NCI-H187 (cell line): ENCODE measurements around the gene NOC4L.
"Not testable (repeated sequence)": the region's sequence is repeated elsewhere in the genome, so short reads cannot be mapped to it uniquely, and the experiment has no call there.

Experiments used
- DNase-seq, 2 experiments: peaks; one replicate each; lab custom pipeline; 2025; lab: John Stamatoyannopoulos, UW

NOC4L gene

DNA sequence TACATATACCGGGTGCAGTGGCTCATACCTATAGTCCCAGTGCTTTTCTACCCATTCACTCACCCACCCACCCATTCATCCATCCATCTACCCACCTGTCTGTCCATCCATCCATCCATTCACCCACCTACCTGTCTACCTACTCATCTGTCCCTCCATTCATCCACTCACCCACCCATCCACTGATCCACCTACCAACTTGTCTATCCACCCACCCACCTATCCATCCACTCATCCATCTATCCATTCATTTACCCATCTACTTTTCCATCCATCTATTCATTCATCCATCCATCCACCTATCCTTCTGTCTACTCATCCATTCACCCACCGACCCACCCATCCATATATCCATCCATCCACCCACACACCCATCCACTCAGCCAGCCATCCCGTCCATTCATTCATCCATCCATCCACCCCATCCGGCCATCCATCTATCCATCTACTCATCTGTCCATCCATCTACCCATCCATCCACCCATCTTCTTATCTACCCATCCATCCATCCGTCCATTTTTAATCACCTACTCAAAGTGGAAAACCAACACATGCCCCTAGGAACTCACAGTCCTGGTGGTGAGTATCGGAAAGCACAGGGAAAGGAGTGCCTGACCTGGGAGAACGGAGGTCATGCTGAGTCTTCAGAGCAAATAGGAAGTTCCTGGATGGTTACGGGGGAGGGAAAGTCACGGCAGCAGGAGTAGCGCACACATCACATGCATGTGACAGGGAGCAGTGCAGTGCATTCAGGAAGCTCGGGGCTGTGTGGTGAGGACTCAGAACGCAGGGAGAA, 20.1 kb upstream of the NOC4L start:
- DNase-seq: no peak

DNA sequence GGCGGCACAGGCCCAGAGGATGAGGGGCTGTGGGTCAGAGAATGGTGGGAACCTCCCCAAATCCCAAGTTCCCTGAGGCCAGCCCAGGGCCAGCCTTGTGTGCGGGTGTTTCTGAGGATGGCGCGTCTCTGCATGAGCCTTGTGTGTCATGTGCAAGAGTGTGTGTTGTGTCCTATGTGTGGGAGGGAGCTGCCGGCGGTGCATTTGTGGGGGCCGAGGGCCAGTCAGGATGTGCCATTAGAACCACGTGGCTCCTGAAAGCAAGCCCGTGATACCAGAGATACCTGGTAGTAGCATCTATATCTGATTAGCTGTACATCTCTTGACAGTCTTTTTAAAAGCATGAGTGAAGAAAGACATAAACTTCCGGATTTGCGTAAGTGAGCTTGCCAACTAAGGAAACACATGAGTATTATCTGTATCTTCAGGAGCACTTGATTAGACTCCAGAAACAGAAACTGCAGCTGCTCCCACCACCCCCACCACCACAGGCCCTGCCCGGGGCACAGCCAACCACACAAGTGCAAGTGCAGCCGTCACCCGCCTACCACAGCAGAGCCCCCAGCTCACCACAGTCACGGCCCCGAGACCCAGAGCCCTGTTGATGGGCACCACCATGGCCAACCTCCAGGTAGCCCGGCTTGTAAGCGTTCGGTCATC, 19.4 kb upstream of the NOC4L start:
- DNase-seq: no peak

DNA sequence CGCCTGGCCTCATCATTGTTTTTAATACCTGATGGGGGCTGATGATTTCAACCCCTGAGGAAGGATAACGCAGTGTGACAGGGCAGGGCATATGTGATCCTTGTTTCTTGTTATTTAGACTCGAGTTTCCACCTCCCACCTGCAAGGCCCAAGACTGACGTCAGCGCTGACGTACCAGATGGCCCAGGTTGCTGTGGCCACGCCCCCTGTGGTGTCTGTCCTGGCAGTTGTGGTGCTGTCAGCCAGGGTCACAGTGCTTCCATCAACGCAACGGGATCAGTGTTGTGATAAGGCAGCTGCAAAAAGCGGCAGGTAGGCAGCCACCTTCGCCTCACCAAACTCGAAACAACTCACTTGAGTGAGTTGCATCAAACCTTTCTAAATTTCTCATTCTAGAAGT, 18.5 kb upstream of the NOC4L start:
- DNase-seq: no peak

DNA sequence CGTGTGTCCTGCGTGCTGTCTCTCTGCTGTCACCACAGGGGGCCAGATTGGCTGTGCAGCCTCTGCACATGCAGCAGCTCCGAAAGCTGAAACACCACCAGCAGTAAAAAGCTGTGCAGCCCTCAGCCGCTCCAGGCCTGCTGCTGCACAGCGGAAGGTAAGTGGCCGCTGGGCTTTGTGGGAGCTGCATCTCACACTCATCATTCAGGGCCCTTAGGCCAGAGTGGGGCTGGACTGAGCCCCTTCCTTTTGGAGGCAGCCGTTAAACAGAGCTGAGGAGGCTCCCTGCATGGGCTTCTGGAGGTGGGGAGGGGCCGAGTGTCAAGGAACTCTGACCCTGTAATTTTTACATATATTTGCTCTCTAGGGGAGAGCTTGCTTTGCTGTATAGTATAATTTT, 17.2 kb upstream of the NOC4L start:
- DNase-seq: no peak

DNA sequence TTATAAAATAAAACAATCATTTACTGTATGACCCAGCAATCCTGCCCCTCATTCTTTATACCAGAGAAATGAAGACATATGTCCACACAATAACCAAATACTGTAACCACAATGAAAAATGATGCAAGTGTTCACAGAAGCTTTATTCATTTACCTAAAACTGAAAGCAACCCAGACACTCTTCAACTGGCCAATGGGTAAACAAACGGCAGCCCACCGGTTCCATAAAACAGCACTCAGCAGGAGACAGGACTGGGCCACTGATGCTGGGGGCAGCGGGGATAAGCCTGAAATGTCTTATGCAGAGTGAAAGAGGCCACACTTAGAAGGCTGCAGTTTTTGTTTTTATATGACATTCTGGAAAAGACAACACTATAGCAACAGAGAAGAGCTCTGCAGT, 15.2 kb upstream of the NOC4L start:
- DNase-seq: no peak

DNA sequence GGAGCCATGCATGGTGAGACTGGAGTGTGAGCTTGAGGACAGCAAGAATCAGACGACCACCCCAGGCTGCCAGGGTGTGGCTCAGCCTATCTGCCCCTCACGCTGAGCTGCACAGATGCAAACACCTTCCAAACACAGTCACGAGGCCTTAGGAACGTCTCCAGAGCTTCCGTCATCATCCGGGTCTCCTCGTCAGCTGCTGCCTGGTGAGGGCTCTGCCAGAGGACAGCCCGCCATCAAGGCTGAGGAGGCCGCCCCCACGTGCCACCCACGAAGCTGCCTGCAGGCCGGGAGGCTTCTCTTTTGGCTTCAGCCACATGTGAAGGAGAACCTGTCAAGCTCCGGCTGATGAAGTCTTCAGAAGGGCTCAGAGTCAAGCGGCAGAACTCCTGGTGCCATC, 13.6 kb upstream of the NOC4L start:
- no peak for DNase-seq

DNA sequence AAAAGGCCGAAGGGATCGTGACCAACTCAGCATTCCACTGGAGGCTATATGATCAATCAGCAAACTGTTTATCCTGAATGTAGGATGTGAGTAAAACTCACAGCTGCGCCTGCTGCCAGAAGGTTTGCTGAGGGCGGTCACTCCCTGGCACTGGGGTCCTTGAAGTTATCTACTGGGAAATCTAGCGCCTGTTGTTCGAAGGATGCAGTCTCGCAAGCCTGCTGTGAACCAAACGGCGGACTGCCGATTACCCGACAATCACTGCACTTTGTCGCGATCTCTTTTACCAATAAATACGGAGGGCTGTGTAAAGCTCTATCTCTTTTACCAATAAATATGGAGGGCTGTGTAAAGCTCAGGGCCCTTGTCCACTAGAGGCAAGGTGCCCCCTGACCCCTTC, 13.0 kb upstream of the NOC4L start:
- DNase-seq: no peak

DNA sequence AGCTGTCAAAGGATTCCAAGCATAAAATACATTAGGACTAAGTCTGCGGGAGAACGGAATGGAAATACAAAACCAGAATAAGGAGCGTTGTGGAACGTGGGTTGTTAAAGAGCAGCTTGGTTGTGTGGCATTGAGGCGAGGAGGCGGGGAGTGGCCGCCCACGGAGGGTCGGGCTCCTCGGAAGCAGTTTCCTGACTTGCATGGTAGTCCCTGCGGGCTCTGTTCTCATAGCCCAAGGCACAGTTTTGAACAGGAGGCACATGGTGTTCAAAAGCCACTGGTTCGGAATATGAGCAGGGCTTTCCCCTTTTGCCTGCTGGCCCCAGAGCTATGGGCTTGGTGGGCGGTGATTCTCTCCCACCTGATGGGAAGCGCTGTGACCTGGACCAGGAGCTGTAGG, 12.3 kb upstream of the NOC4L start:
- DNase-seq: no peak

DNA sequence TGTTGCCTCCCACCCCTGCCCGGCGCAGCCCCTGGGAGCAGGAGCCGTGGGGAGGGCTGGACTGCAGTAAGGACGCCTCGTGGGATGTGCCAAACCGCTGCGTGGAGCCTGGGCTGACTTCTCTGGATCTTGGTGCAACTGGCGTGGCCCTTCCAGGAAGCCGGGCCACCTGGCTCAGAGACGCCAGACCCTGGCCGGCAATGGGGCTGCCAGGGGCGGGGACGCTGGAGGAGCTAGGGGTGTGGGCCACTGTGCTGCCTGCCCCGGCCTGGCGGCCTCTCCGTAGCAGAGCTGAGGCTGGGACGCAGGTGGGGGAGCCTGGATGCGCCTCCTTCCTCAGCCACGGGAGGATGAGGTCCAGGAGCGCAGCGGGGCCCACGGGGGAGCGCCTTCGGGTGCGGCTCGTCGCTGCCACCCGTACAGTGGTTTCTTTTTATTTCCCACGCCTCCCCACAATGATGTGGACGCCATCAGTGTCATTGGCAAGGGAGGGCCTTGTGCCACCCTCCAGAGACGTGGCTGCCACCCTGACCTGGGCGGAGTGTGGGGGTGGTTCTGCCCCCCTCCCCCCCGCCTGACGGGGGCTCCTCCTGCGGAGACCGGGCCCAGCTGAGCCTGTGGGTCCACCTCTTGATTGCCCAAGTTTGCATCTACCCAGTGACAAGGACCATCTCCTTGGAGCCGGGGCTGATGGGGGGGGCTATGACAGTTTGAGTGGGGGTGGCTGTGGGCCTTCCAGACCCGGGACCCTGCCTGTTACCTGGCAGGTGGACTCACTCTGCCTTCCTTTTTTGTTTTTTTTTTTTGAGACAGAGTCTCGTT, 11.4 kb upstream of the NOC4L start:
- DNase-seq: no peak

DNA sequence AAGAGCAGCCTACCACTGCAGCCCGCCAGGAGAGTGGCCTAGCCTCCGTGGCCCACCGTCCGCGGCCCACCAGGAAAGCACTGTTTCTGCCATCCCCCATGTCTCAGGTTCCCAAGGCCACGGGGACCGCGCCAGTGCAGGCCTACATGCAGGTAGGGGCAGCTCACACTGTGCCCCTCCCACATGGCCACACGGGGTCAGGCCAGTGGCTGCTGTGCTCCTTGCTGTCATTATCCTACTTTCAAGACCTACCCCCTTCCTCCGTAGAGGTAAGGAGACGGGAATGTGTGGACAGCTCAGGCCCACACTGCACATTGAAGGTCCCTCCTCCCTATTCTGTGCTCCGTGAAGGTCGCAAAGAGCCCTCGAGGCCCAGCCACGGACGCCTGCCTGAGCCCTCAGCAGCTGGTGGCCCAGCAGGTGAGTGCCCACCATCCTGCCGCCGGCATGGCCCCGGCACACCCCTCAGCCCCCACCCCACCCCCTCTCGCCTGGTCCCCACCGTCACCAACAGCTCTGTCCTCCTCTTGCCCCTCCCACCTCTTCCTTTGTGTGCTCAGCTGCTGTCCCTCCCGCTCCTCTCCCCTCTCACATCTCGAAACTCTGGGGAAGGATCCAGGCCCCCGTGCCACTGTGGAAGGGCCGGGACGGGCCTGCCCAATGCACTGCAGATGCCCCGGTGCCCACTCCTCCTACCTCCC, 10.2 kb upstream of the NOC4L start:
- peak in 1 of 2 experiments; percentile 54 for DNase-seq

DNA sequence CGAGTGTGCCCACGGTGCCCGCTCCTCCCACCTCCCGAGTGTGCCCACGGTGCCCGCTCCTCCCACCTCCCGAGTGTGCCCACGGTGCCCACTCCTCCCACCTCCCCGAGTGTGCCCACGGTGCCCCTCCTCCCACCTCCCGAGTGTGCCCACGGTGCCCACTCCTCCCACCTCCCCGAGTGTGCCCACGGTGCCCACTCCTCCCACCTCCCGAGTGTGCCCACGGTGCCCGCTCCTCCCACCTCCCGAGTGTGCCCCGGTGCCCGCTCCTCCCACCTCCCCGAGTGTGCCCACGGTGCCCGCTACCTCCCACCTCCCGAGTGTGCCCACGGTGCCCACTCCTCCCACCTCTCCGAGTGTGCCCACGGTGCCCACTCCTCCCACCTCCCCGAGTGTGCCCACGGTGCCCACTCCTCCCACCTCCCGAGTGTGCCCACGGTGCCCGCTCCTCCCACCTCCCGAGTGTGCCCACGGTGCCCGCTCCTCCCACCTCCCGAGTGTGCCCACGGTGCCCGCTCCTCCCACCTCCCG, 9.5 kb upstream of the NOC4L start:
- DNase-seq: not testable (repeated sequence)

DNA sequence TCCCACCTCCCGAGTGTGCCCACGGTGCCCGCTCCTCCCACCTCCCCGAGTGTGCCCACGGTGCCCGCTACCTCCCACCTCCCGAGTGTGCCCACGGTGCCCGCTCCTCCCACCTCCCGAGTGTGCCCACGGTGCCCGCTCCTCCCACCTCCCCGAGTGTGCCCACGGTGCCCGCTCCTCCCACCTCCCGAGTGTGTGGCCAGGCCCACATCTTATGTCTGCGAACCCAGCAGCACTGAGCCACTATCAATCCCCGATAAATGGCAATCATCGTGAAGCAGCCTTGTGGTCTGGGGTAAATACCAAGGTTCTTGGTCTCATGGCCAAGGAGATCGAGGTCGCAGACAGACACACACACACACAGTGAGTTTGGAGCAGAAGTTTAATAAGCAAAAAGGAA, 8.0 kb upstream of the NOC4L start:
- not testable (repeated sequence) for DNase-seq

DNA sequence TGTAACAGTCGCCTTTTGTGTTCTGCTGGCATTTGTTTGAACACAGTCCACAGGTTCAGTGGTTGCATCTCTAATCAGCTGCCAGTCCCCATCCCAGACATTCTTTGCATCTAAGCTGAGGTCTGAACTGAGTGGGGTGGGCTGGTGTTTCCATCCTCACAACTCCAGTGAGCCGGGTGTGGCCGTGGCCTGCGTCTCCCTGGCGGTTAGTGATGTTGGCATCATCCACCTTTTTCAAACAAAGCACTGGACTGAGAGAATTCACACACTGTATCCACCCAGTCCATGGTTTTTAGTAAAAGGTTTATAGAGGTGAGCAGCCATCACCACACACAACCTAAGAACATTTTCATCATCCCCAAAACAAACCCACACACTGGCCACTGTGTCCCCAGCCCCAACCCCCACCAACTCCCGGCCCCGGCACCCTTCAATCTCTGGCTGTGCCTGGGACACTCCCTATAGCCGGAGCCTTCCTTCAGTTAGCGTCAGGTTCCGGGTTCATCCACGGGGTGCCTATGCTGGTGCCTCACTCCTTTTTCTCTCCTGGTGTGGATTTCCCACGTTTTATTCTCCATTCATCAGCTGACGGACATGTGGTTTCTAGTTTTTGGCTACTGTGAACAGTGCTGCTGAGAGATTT, 6.7 kb upstream of the NOC4L start:
- no peak for DNase-seq

DNA sequence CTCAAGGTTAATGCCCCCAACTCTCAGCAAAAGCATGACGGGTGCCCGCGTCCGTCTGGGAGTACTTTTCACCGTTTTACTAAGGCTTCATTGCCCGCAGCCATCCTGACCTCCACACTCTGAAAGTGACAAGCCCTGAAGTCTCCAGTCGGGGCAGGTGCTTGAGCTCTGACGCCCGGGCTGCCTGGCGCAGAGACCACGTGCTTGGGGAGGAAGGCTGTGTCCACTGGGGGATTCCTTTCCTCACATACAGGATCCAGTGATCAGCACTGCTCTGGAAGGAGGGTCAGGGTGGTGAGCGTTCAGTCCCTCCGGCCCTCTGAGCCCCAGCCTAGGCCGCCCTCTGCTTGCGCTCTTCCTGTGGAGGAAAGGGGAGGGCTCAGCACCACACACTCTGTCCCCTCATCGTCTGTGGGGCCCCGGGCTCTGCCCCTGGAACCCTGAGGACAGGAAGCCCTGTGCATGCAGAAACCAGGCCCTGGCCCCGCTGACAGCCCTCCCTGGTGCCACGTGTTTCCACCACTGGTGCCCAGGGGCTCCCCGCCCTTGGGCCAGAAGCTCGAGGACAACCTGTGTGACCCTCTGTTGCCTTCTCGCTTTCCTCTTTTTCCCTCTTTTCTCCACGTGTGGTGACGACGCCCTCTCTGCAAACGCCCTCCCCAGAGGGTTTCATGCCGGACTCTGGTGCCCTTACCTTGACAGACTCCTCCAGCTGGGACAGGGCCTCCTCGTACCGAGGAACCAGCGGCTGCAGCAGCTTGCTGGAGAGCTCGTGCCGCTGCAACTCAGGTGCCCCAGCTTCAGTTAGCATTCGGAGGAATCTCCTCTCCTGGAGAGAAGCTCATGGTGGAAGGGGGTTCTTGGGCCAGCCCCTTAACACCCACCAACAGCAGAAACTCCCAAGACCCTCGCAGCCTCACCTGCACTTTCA, 5.1 kb upstream of the NOC4L start:
- DNase-seq: no peak

DNA sequence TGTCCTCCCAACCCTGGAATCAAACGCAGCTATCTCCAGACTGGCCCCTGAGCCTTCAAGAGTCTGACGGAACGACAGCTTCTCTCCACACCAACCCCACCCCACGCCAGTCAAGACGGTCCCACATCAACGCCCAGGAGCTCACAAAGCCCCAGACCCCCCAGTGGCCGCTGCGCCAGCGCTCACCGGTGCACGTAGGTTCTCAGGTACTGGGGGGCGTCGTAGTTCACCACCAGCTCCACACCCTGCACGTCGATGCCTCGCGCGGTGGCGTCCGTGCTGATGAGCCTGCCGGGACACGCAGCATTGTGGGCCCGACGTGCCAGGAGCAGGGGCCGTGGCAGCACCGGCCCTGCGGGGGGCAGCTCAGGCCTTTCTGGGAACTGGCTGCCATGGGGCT, 4.3 kb upstream of the NOC4L start:
- no peak for DNase-seq

DNA sequence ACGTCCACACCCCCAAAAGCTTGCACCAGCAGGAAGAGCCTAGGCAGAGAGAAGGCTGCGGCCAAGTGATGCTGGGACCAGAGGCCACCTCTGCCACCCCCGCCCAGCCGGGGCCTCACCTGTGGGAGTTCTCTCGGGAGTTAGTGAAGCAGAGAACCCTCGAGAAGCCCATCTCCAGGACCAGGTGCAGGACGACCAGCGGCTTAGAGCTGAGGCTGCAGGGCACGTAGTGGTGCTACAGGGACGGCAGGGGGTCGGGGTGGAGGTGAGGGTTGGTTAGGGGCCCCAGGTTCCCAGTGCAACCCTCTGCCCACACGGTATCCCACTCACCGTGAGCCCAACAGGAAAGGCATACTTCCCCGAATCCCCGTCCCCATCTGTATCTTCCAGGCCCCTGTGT, 3.8 kb upstream of the NOC4L start:
- DNase-seq: no peak

DNA sequence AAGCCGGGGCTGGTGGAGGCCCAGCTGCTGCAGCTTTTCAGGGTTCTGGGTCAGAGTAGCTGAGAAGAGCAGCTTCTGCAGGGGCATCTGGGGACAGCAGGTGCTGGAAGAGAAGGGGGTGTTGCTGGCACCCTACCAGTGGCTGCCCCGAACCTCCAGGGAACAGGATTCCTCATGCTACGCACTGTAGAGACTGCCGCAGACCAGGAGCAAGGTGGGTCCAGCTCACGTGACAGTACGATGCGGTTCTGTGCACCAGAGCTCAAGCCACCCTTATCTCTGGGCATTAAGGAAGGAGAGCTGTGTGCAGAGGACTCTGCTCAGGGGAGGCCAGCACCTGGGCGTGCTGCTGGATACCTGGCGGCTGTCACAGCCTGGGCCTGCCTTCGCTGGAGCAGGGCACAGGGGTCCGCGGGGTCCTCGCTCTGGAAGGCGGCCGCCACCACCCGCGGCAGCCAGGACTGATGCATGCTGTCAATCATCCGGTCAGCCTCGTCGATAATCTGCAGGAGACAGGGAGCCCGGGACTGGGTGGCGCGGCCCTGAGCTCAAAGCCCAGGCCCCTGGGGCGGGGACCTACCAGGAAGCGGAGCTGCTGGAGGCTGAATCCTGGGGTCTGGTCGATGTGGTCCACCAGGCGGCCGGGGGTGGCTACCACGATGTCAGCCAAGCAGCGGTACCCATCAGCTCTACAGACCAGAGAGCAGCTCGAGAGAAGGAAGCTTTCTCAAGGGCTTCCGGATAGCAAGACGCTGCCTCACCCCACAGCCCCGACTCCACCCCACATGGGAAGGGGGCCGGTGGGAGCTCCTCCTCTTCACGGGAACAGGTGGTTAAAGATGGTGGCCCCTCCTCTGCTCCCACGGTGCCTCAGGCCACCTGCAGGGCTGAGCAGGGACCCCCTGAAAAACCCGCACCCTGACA, 3.1 kb upstream of the NOC4L start:
- no peak for DNase-seq

DNA sequence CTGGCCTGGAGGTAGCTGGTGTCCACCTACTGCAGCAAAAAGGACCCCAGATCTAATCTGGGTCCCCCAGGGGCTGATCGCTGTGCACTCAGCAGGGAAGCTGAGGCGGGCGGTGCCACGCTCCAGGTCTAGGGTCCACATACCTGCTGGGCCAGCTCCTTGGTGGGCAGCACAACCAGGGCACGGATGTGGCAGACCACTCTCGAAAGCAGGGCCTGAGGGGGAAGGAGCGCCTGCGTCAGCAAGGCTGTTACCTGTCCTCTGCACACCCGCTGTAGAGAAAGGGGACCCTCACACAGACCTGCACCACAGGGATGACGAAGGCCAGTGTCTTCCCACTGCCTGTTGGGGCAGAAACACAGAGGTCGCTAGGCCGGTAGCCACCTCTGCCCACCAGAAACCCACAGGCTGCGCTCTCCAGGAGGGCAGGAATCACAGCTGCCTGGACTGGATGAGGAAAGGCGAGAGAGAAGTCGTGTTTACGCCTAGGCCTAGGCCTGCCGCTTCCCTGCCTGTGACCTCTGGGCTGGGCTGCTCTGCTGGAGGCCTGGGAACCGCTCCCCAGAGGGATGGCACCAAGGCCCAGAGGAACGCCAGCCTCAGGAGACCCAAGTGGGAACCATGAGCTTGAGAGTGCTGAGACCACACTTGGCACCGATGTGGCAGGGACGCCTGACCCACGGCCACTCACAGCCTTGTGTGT, 2.1 kb upstream of the NOC4L start:
- no peak for DNase-seq
